Body of pancreas (tissue), 4 donors: Measurements from ENCODE around the gene SHKBP1. TPM values are rescaled to one million over a fixed set of nuclear protein-coding genes. Genes with fewer than 3 reads are reported as not detected.

Experiments used
- ATAC-seq: fragments of 150-250 bp; one replicate; pipeline ENCODE4 v1.9.1; 2016
- DNase-seq, 4 donors: peaks; one replicate each; pipeline ENCODE4 v3.0.0-alpha.2; 2019
- H3K27ac ChIP-seq, 4 donors: fragments of 200-600 bp; sonication (generic); 1 replicate in 3 of 4; 2 replicates in 1 of 4; pipeline versions ENCODE4 v1.5.1 to v1.6.1; 2016 to 2019; ENCODE audit warnings: mild to moderate bottlenecking in 1 of 4, mixed read lengths in 1 of 4, moderate library complexity in 1 of 4
- H3K27me3 ChIP-seq, 2 donors: fragments of 200-600 bp; sonication (generic); one replicate each; pipeline ENCODE4 v1.6.0; 2016; ENCODE audit warnings: mild to moderate bottlenecking in 1 of 2
- H3K36me3 ChIP-seq, 2 donors: fragments of 200-600 bp; sonication (generic); replicated peaks in 1 of 2; 2 replicates each; pipeline ENCODE4 v1.5.1; 2016; ENCODE audit warnings: low read depth in 2 of 2; ENCODE audit not compliant: insufficient read depth in 1 of 2
- H3K4me1 ChIP-seq: fragments of 200-600 bp; sonication (generic); one replicate; pipeline ENCODE4 v1.6.0; 2016
- H3K4me3 ChIP-seq, 2 donors: fragments of 200-600 bp; sonication (generic); 1 replicate in 1 of 2; 2 replicates in 1 of 2; pipeline ENCODE4 v1.5.1; 2016 to 2019
- H3K9me3 ChIP-seq, 3 donors: fragments of 200-600 bp; sonication (generic); 1 replicate in 2 of 3; 2 replicates in 1 of 3; pipeline ENCODE4 v1.5.1; 2016
- POLR2A ChIP-seq, 3 donors: fragments of 450-650 bp; IDR thresholded peaks; one replicate each; pipeline ENCODE4 v1.6.1; 2016; ENCODE audit warnings: antibody characterized with exemption in 3 of 3, mild to moderate bottlenecking in 2 of 3
- WGBS, 2 donors: methylation state at CpG; one replicate each; pipeline ENCODE4 v1.1.5; 2017; 5-methylcytosine and 5-hydroxymethylcytosine counted together
- intact Hi-C: fragments of 100-400 bp; cut with DNase I; formaldehyde crosslinking; loops from one replicate; pipeline ENCODE4 v1.15.1; 2023
- total RNA-seq, 2 donors: library from RNA; depleted of rRNA; stranded (reverse); fragments of >200 nt; gene quantifications; one replicate each; pipeline ENCODE4 v1.1.0, GENCODE V29; 2016
- TF ChIP-seq, protein P1 (sequence below), 7 experiments: fragments of 450-650 bp in 4 of 7; fragments of 200-600 bp in 3 of 7; sonication (generic) in 3 of 7; IDR thresholded peaks; one replicate each; pipeline ENCODE4 v1.5.1; 2016 to 2019; ENCODE audit warnings: antibody characterized with exemption in 7 of 7

The SHKBP1 gene
- total RNA-seq, 2 donors from 2014 or later, result 43.3 to 63.6 TPM

DNA sequence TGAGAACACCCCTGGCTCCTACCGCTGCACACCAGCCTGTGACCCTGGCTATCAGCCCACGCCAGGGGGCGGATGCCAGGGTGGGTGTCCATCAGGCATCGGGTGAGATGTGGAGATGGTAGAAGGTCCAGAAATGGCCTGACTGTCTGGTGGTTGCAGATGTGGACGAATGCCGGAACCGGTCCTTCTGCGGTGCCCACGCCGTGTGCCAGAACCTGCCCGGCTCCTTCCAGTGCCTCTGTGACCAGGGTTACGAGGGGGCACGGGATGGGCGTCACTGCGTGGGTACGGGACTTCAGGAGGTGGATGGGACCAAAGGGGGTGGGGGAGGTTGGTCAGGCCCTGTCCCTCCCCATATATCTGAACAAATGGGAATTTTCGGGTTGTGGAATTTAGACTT, 40.3 kb downstream of the SHKBP1 start:
- Histone ChIP-seq H3K4me1 (no peaks in the 10 kb centered on the region), H3K9me3 (no peaks in the 10 kb centered on the region), H3K27ac (no peak overlapping the region), H3K36me3 (no peaks in the 10 kb centered on the region), H3K27me3 (no peaks in the 10 kb centered on the region), H3K4me3 (no peak overlapping the region)
- DNase-seq (no peak), ATAC-seq (no peak)
- intact Hi-C loops, result no loop called here
- TF ChIP-seq POLR2A (IDR thresholded peaks at IDR 0.05), result no peak
- TF ChIP-seq, protein P1, sequence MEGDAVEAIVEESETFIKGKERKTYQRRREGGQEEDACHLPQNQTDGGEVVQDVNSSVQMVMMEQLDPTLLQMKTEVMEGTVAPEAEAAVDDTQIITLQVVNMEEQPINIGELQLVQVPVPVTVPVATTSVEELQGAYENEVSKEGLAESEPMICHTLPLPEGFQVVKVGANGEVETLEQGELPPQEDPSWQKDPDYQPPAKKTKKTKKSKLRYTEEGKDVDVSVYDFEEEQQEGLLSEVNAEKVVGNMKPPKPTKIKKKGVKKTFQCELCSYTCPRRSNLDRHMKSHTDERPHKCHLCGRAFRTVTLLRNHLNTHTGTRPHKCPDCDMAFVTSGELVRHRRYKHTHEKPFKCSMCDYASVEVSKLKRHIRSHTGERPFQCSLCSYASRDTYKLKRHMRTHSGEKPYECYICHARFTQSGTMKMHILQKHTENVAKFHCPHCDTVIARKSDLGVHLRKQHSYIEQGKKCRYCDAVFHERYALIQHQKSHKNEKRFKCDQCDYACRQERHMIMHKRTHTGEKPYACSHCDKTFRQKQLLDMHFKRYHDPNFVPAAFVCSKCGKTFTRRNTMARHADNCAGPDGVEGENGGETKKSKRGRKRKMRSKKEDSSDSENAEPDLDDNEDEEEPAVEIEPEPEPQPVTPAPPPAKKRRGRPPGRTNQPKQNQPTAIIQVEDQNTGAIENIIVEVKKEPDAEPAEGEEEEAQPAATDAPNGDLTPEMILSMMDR (IDR thresholded peaks at IDR 0.05), result no peak
- 77 to 90% methylated on average over 5 to 17 of the region's 17 CpGs for WGBS, 2 donors

DNA sequence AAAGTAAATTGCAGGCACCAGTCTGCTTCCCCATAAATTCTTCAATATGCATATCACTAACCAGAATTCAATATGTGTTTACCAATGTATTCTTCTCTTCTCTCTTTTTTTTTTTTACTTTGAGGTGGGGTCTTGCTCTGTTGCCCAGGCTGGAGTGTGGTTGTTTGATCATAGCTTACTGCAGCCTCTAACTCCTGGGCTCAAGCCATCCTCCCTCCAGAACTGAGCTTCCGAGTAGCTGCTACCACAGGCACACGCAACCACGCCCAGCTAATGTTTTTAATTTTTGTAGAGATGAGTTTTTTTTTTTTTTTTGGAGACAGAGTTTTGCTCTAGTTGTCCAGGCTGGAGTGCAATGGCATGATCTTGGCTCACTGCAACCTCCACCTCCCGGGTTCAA, 41.3 kb downstream of the SHKBP1 start:
- 92 to 94% methylated on average over 4 of the region's 4 CpGs for WGBS, 2 donors
- Histone ChIP-seq H3K4me3 (no peak overlapping the region), H3K27me3 (no peaks in the 10 kb centered on the region), H3K36me3 (no peaks in the 10 kb centered on the region), H3K27ac (no peak overlapping the region), H3K4me1 (no peaks in the 10 kb centered on the region), H3K9me3 (no peaks in the 10 kb centered on the region)
- DNase-seq, result no peak
- no peak for TF ChIP-seq POLR2A (IDR thresholded peaks at IDR 0.05)
- TF ChIP-seq, protein P1 (IDR thresholded peaks at IDR 0.05), result no peak
- no peak for ATAC-seq
- intact Hi-C loops, result no loop called here

DNA sequence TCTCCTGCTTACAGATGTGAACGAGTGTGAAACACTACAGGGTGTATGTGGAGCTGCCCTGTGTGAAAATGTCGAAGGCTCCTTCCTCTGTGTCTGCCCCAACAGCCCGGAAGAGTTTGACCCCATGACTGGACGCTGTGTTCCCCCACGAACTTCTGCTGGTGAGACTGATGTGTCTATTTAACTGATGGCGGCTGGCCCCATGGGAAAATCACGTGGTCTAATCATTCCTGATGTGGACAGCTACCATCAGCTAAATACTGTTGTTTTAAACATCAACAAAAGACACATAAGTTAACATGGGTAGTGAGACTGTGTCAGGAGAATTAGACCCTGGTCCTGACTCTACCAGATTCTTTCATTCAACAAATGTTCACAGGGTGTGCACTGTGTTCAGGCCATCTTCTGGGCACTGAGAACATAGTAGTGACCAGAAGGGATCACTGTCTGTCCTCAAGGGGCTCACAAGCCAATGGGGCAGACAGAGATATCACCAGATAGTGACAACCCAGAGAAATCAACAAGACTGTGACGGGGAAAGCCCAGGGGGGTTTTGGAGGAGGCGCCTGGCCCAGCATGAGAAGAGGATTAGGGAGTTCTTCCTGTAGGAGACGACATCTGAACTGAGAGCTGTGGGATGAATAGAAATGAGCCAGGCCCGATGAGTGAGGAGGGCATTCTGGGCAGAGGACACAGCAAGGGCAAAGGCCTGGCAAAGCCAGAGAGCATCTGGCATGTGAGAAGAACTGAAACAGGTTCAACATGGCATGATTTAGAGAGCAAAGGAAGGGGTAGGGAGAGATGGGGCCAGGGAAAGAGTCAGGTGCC, 42.9 kb downstream of the SHKBP1 start:
- ATAC-seq (no peak), DNase-seq (no peak)
- WGBS, 2 donors, result 73 to 83% methylated on average over 11 of the region's 11 CpGs

DNA sequence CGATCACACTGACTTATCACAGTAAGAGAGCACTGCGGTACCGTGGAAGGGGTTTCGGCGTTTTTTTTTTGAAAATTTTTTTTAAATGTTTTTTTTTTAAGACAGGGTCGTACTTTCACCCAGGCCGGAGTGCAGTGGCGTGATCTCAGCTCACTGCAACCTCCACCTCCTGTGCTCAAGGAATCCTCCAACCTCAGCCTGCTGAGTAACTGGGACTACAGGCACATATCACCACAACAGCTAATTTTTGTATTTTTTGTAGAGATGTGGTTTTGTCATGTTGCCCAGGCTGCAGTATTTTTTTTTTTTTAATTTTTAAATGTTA, 43.5 kb downstream of the SHKBP1 start:
- no peak for ATAC-seq
- H3K27me3 ChIP-seq, result no peaks in the 10 kb centered on the region
- no peak for DNase-seq
- H3K9me3 ChIP-seq, result no peaks in the 10 kb centered on the region
- H3K4me1 ChIP-seq, result peaks cover 5% of the 10 kb centered on the region
- no peak for TF ChIP-seq POLR2A (IDR thresholded peaks at IDR 0.05)
- TF ChIP-seq, protein P1 (IDR thresholded peaks at IDR 0.05), result no peak
- no peak overlapping the region for H3K4me3 ChIP-seq
- intact Hi-C loops, result no loop called here
- no peaks in the 10 kb centered on the region for H3K36me3 ChIP-seq
- no peak overlapping the region for H3K27ac ChIP-seq
- WGBS, 2 donors, result 90 to 93% methylated on average over 8 of the region's 8 CpGs

More for the DNA sequence above, 42.9 kb downstream of the SHKBP1 start:
- Histone ChIP-seq H3K36me3 (no peaks in the 10 kb centered on the region), H3K9me3 (no peaks in the 10 kb centered on the region), H3K27ac (no peak overlapping the region), H3K4me3 (no peak overlapping the region), H3K4me1 (peaks cover 5% of the 10 kb centered on the region), H3K27me3 (no peaks in the 10 kb centered on the region)
- intact Hi-C loops, result no loop called here
- no peak for TF ChIP-seq POLR2A (IDR thresholded peaks at IDR 0.05)
- TF ChIP-seq, protein P1 (IDR thresholded peaks at IDR 0.05), result no peak

DNA sequence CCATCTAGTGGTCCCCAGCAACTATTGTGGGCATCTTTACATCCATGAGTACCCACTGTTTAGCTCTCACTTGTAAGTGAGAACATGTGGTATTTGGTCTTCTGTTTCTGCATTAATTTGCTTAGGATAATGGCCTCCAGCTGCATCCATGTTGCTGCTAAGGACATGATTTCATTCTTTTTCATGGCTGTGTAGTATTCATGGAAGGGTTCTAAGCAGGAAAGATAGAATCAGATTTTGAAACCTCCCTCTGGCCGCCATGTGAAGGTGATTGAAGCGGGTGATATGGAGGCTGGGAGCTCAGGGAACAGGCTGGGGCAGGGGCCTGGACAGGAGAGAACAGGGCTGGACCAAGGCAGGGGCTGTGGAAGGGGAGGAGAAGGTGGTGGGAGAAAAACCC, 44.6 kb downstream of the SHKBP1 start:
- Histone ChIP-seq H3K27ac (no peak overlapping the region), H3K9me3 (no peaks in the 10 kb centered on the region), H3K27me3 (no peaks in the 10 kb centered on the region), H3K4me1 (peaks cover 5% of the 10 kb centered on the region), H3K4me3 (no peak overlapping the region), H3K36me3 (no peaks in the 10 kb centered on the region)
- 76 to 91% methylated on average over 2 of the region's 2 CpGs for WGBS, 2 donors
- no peak for DNase-seq
- no peak for TF ChIP-seq POLR2A (IDR thresholded peaks at IDR 0.05)
- TF ChIP-seq, protein P1 (IDR thresholded peaks at IDR 0.05), result no peak
- no peak for ATAC-seq
- intact Hi-C loops, result no loop called here
